ENCODE results near the gene SRD5A1.

Gene SRD5A1

GRCh38 chr5:6632324-6632887 is 834 bp upstream of the SRD5A1 start:
- peak overlapping the region; percentile 60 for H3K27ac ChIP-seq (ENCODE audit: poor library complexity, severe bottlenecking)
- H3K27me3 ChIP-seq (ENCODE audit: insufficient read depth, poor library complexity, severe bottlenecking): no peaks in the 10 kb centered on the region
- peaks cover 49% of the 10 kb centered on the region for H3K36me3 ChIP-seq (ENCODE audit: low read depth)
- no peaks in the 10 kb centered on the region for H3K9me3 ChIP-seq (ENCODE audit: severe bottlenecking)
- DNase-seq (ENCODE audit: low spot score) (no peak), ATAC-seq (ENCODE audit: low read depth) (peak; percentile 27)
- peak overlapping the region; percentile 94 for H3K4me3 ChIP-seq (ENCODE audit: severe bottlenecking)
- H3K4me1 ChIP-seq (ENCODE audit: insufficient read depth, poor library complexity, severe bottlenecking): peaks cover 24% of the 10 kb centered on the region
- TF ChIP-seq CTCF (IDR thresholded peaks at IDR 0.05; ENCODE audit: poor library complexity, severe bottlenecking): peak; percentile 21

DNA sequence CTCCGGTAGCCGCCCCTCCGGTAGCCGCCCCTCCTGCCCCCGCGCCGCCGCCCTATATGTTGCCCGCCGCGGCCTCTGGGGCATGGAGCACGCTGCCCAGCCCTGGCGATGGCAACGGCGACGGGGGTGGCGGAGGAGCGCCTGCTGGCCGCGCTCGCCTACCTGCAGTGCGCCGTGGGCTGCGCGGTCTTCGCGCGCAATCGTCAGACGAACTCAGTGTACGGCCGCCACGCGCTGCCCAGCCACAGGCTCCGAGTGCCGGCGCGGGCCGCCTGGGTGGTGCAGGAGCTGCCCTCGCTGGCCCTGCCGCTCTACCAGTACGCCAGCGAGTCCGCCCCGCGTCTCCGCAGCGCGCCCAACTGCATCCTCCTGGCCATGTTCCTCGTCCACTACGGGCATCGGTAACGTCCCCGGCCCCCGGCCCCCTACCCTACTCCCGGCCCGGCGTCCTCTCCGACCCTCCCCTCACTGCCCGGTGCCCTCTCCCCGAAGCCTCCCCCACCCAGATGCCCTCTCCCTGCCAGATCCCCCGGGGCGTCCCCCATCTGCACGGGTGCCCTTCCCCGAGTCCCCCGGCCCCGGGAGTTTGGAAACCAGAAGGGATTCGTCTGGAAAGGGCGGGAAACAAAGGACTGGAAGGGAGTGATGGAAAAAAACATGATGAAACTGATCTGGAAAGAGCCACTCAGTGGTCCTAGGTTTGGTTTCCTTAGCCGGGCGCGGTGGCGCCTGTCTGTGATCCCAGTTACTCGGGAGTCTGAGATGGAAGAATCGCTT is 417 bp downstream of the SRD5A1 start:
- DNase-seq (ENCODE audit: low spot score) (peak; percentile 68), ATAC-seq (ENCODE audit: low read depth) (peak; percentile 64)
- no peak for TF ChIP-seq CTCF (IDR thresholded peaks at IDR 0.05; ENCODE audit: poor library complexity, severe bottlenecking)
- H3K4me3 ChIP-seq (ENCODE audit: severe bottlenecking): peak overlapping the region; percentile 94
- no peaks in the 10 kb centered on the region for H3K27me3 ChIP-seq (ENCODE audit: insufficient read depth, poor library complexity, severe bottlenecking)
- peaks cover 43% of the 10 kb centered on the region for H3K36me3 ChIP-seq (ENCODE audit: low read depth)
- no peaks in the 10 kb centered on the region for H3K9me3 ChIP-seq (ENCODE audit: severe bottlenecking)
- peak overlapping the region; percentile 60 for H3K27ac ChIP-seq (ENCODE audit: poor library complexity, severe bottlenecking)
- H3K4me1 ChIP-seq (ENCODE audit: insufficient read depth, poor library complexity, severe bottlenecking): peaks cover 30% of the 10 kb centered on the region

DNA sequence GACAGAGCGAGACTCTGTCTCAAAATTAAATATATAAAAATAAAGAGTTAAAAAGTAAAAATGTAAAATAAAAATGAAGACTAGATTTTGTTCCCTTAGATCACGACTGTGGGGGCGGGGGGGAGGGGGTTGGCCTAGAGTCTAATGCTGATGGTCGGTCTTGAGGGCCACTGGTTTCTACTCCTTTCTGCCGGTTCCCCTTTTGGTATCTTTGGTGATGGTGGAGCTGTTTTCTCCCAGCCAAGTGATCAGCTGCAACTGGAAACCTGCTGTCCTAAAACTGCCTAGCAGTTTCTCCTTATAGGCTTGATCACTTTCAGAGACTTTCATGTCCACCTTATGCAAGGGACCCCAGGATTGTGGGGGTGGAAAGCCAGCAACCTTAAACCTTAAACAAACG is 1.1 kb downstream of the SRD5A1 start:
- TF ChIP-seq CTCF (IDR thresholded peaks at IDR 0.05; ENCODE audit: poor library complexity, severe bottlenecking): no peak
- peak overlapping the region; percentile 60 for H3K27ac ChIP-seq (ENCODE audit: poor library complexity, severe bottlenecking)

DNA sequence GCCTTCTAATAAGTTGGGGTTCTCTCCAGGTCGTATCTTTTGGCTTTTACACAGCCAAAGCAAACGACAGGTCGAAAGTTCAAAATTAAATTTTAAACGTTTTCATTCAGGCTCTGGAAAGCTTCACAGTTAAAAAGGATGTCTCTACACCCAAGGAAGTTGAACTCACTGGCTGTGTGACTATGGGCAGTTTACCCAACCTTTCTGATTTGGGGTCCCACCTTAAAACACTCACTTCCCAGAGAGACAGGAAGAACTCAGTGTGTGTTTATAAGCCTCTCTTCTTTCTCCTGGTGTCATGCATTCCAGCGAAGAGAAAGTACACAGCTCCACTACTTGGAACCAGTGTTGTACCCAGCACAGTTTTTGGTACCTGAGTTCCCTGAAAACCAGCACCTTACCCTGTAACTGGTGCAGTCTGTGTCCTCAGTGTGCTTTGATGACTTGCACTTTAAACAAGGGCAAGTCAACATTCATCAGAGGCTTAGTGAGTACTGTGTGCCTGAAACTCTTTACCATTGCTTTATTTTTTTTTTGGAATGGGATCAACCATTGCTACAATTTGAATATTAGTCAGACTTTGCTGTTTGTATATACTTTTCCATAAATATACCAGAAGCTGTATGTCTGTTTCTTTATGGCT is 1.7 kb downstream of the SRD5A1 start:
- Histone ChIP-seq H3K4me1 (ENCODE audit: insufficient read depth, poor library complexity, severe bottlenecking) (peaks cover 30% of the 10 kb centered on the region), H3K4me3 (ENCODE audit: severe bottlenecking) (peak overlapping the region; percentile 94), H3K27ac (ENCODE audit: poor library complexity, severe bottlenecking) (peak overlapping the region; percentile 19), H3K36me3 (ENCODE audit: low read depth) (peaks cover 43% of the 10 kb centered on the region), H3K27me3 (ENCODE audit: insufficient read depth, poor library complexity, severe bottlenecking) (no peaks in the 10 kb centered on the region), H3K9me3 (ENCODE audit: severe bottlenecking) (no peaks in the 10 kb centered on the region)
- TF ChIP-seq CTCF (IDR thresholded peaks at IDR 0.05; ENCODE audit: poor library complexity, severe bottlenecking): no peak
- ATAC-seq (ENCODE audit: low read depth) (no peak), DNase-seq (ENCODE audit: low spot score) (no peak)

More for the DNA sequence above, 1.1 kb downstream of the SRD5A1 start:
- Histone ChIP-seq H3K36me3 (ENCODE audit: low read depth) (peaks cover 43% of the 10 kb centered on the region), H3K4me3 (ENCODE audit: severe bottlenecking) (peak overlapping the region; percentile 94), H3K4me1 (ENCODE audit: insufficient read depth, poor library complexity, severe bottlenecking) (peaks cover 30% of the 10 kb centered on the region), H3K27me3 (ENCODE audit: insufficient read depth, poor library complexity, severe bottlenecking) (no peaks in the 10 kb centered on the region), H3K9me3 (ENCODE audit: severe bottlenecking) (no peaks in the 10 kb centered on the region)
- no peak for ATAC-seq (ENCODE audit: low read depth)
- no peak for DNase-seq (ENCODE audit: low spot score)
